HG03175 (cell line): ENCODE measurements around the gene ING4.
A peak's percentile ranks its signal among the peaks of the same experiment; 100 is the strongest.

Source experiments
- ATAC-seq: cut with Tn5 transposase; IDR thresholded peaks from one replicate; pipeline ENCODE4 v1.9.1; 2021; ENCODE audit warnings: mild to moderate bottlenecking, moderate library complexity; ENCODE audit not compliant: unreplicated experiment

The ING4 gene

GRCh38 chr12:6608592-6609281 lies 54.2 kb downstream of the ING4 start:
- ATAC-seq: no peak

GRCh38 chr12:6607751-6608591 lies 54.9 kb downstream of the ING4 start:
- ATAC-seq: peak; percentile 40

GRCh38 chr12:6606331-6607131 lies 56.4 kb downstream of the ING4 start:
- ATAC-seq: no peak

- no peak for ATAC-seq
Measured at GRCh38 chr12:6605421-6606330, 57.2 kb downstream of the ING4 start.

- ATAC-seq: no peak
Measured at GRCh38 chr12:6604259-6605029, 58.5 kb downstream of the ING4 start.

GRCh38 chr12:6603095-6603567 lies 59.8 kb downstream of the ING4 start:
- no peak for ATAC-seq

GRCh38 chr12:6602526-6602925 lies 60.4 kb downstream of the ING4 start:
- no peak for ATAC-seq
